Parathyroid adenoma (tissue), 2 donors: Measurements from ENCODE around the gene GPC5.

Experiments used
- H2AFZ ChIP-seq: fragments of 300-600 bp; sonication (generic); one replicate; pipeline ENCODE4 v1.7.0; 2017; ENCODE audit warnings: antibody characterized with exemption, mild to moderate bottlenecking
- H3K27ac ChIP-seq: fragments of 300-600 bp; sonication (generic); one replicate; pipeline ENCODE4 v1.7.0; 2017
- H3K27me3 ChIP-seq: fragments of 300-600 bp; sonication (generic); one replicate; pipeline ENCODE4 v1.7.0; 2017; ENCODE audit warnings: low read length; ENCODE audit not compliant: control insufficient read depth, insufficient read depth
- H3K36me3 ChIP-seq: fragments of 300-600 bp; sonication (generic); one replicate; pipeline ENCODE4 v1.7.0; 2017; ENCODE audit warnings: low read length; ENCODE audit not compliant: control insufficient read depth, insufficient read depth
- H3K4me1 ChIP-seq: fragments of 300-600 bp; sonication (generic); one replicate; pipeline ENCODE4 v1.7.0; 2017; ENCODE audit warnings: control low read depth
- H3K4me2 ChIP-seq: fragments of 300-600 bp; sonication (generic); one replicate; pipeline ENCODE4 v1.7.0; 2017; ENCODE audit warnings: low read length
- H3K4me3 ChIP-seq: fragments of 300-600 bp; sonication (generic); one replicate; pipeline ENCODE4 v1.7.0; 2017; ENCODE audit warnings: low read depth, low read length
- H3K79me2 ChIP-seq: fragments of 300-600 bp; sonication (generic); one replicate; pipeline ENCODE4 v1.7.0; 2017; ENCODE audit warnings: control low read depth
- H3K9ac ChIP-seq: fragments of 300-600 bp; sonication (generic); one replicate; pipeline ENCODE4 v1.7.0; 2017; ENCODE audit warnings: mild to moderate bottlenecking
- H3K9me3 ChIP-seq: fragments of 300-600 bp; sonication (generic); one replicate; pipeline ENCODE4 v1.7.0; 2017; ENCODE audit warnings: low read length; ENCODE audit not compliant: control insufficient read depth
- CTCF ChIP-seq: fragments of 300-600 bp; sonication (generic); IDR thresholded peaks from one replicate; pipeline ENCODE4 v1.7.0; 2017; ENCODE audit warnings: antibody characterized with exemption, mild to moderate bottlenecking
- donor health status: primary hyperparathyroidism.

GPC5 gene

GRCh38 chr13:91588541-91588940 is 190.1 kb downstream of the GPC5 start:
- Histone ChIP-seq H3K9me3 (no peaks in the 10 kb centered on the region), H3K36me3 (no peaks in the 10 kb centered on the region)

DNA sequence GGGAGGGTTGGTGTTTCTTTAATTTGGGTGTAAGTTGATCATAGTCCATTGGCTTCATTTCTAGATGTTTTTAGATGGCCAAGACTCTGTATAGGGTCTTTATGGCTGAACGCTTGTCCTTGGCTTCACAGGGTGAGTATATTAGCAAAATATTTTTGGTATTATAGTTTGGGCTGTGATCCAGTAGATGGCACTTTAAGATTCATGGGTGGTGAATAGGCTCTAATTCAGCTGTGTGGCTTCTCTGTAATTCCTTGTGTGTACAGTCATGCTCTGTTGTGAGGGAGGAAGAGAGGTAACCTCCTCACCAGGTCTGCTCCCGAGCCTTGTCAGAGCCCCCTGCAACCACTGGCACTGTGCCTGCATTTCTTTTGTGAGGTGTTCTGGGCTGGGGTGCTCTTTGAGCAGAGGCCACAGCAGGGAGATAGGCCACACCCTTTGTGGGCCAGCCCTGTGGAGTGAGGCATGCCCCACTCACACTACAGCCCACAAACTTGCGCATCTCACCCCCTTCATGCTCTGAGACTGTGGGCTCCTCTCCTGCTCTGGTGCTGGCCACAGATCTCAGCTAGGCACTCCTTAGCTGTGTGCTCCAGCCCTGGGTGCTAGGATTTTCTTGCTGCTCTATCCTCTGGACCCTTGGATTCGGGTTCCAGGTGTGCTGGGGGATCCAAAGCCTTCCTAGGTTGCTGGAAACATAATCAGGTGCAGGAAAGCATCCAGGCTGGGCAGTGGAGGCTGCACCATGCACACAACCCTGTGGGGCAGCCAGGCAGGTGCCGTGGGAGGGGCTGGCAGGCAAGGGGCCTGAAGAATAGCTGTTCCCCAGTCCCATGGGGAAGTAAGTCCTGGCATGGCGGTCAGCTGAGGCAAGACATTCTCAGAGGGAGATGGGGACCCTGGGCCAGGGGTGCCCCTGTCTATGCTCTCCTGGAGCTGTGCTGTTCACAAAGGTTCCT is 193.9 kb downstream of the GPC5 start:
- no peaks in the 10 kb centered on the region for H3K79me2 ChIP-seq
- H3K9ac ChIP-seq: no peak overlapping the region
- no peak overlapping the region for H3K4me2 ChIP-seq

More at GRCh38 chr13:91588541-91588940, 190.1 kb downstream of the GPC5 start:
- Histone ChIP-seq H3K4me1 (no peaks in the 10 kb centered on the region), H2AFZ (no peak overlapping the region), H3K27ac (no peak overlapping the region), H3K4me2 (no peak overlapping the region), H3K9ac (no peak overlapping the region), H3K4me3 (no peak overlapping the region), H3K27me3 (no peaks in the 10 kb centered on the region), H3K79me2 (no peaks in the 10 kb centered on the region)
- no peak for TF ChIP-seq CTCF

DNA sequence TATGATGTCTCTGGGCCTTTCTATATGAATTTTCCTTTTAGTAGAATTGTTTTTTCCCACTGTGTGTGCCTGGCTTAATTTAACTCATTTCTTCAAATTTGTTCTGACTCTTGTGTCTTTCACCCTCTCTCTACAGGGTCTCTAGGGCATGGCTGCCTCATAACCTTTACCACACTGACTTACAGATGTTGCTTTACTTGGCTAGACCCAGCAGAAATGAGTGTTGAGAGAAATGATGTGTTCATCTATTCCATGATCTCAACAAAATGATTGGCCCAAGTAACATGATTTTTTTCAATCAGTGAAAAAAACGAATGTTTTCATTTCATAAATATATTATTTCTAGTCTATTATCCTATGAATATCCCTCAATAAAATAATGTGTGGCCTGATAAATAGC is 195.0 kb downstream of the GPC5 start:
- Histone ChIP-seq H3K27me3 (no peaks in the 10 kb centered on the region), H3K79me2 (no peaks in the 10 kb centered on the region), H2AFZ (no peak overlapping the region), H3K36me3 (no peaks in the 10 kb centered on the region), H3K9me3 (no peaks in the 10 kb centered on the region), H3K9ac (no peak overlapping the region), H3K27ac (no peak overlapping the region), H3K4me3 (no peak overlapping the region), H3K4me2 (no peak overlapping the region), H3K4me1 (no peaks in the 10 kb centered on the region)
- TF ChIP-seq CTCF: no peak

More for the DNA sequence above, 193.9 kb downstream of the GPC5 start:
- Histone ChIP-seq H3K4me3 (no peak overlapping the region), H3K36me3 (no peaks in the 10 kb centered on the region), H3K27ac (no peak overlapping the region), H3K27me3 (no peaks in the 10 kb centered on the region), H3K9me3 (no peaks in the 10 kb centered on the region), H2AFZ (no peak overlapping the region), H3K4me1 (no peaks in the 10 kb centered on the region)
- TF ChIP-seq CTCF: no peak

- H3K9ac ChIP-seq: no peak overlapping the region
- H3K4me2 ChIP-seq: no peak overlapping the region
- no peaks in the 10 kb centered on the region for H3K9me3 ChIP-seq
- H3K36me3 ChIP-seq: no peaks in the 10 kb centered on the region
- no peak overlapping the region for H3K4me3 ChIP-seq
- no peaks in the 10 kb centered on the region for H3K4me1 ChIP-seq
- H3K79me2 ChIP-seq: no peaks in the 10 kb centered on the region
- H2AFZ ChIP-seq: no peak overlapping the region
- no peak overlapping the region for H3K27ac ChIP-seq
- no peak for TF ChIP-seq CTCF
- H3K27me3 ChIP-seq: no peaks in the 10 kb centered on the region
Observed at GRCh38 chr13:91594061-91594460, 195.6 kb downstream of the GPC5 start.
